Stimulated activated memory B cell treated with anti-CD40 and anti-IgM and Interleukin-4, amounts not matched to agents 10 μg/mL and 1 μg/mL and 100 μg/mL, for 72 hours (primary cell): Measurements from ENCODE around the gene PNPT1.
"Not testable (repeated sequence)": the region's sequence is repeated elsewhere in the genome, so short reads cannot be mapped to it uniquely, and the experiment has no call there.

Experiments
- ATAC-seq: fragments of 150-1000 bp; cut with Tn5 transposase; 2 replicates; pipeline ENCODE4 v1.10.0; 2021
- H3K27ac Mint-ChIP-seq: one replicate; pipeline ENCODE4 v1.8.0; 2022; ENCODE audit warnings: mild to moderate bottlenecking, mixed read lengths
- H3K27me3 Mint-ChIP-seq: one replicate; pipeline ENCODE4 v1.8.0; 2022; ENCODE audit warnings: mixed read lengths
- H3K36me3 Mint-ChIP-seq: one replicate; pipeline ENCODE4 v1.8.0; 2022; ENCODE audit warnings: mixed read lengths
- H3K4me1 Mint-ChIP-seq: one replicate; pipeline ENCODE4 v1.8.0; 2022; ENCODE audit warnings: mixed read lengths
- H3K4me3 Mint-ChIP-seq: one replicate; pipeline ENCODE4 v1.8.0; 2022; ENCODE audit warnings: mild to moderate bottlenecking, moderate library complexity, mixed read lengths
- H3K9me3 Mint-ChIP-seq: one replicate; pipeline ENCODE4 v1.8.0; 2022; ENCODE audit warnings: mixed read lengths

The PNPT1 gene

GRCh38 chr2:55693181-55694125 lies at the start of gene PNPT1:
TSS of gene PNPT1 (minus strand) at chr2:55693844. CDS start at chr2:55693823, 21 bp downstream.
- Mint-ChIP-seq H3K4me1 (peaks cover 31% of the 10 kb centered on the region), H3K27ac (peak within 1 kb of the TSS; percentile 84), H3K4me3 (peak within 1 kb of the TSS; percentile 92), H3K36me3 (peaks cover 9% of the 10 kb centered on the region), H3K9me3 (no peaks in the 10 kb centered on the region), H3K27me3 (peaks cover 4% of the 10 kb centered on the region)
- peak; percentile 100 for ATAC-seq

GRCh38 chr2:55742996-55743395 lies 49.4 kb upstream of the PNPT1 start:
- Mint-ChIP-seq H3K36me3 (no peaks in the 10 kb centered on the region), H3K9me3 (no peaks in the 10 kb centered on the region), H3K27ac (no peak overlapping the region), H3K4me1 (no peaks in the 10 kb centered on the region), H3K4me3 (no peak overlapping the region), H3K27me3 (peaks cover 30% of the 10 kb centered on the region)
- no peak for ATAC-seq

- not testable (repeated sequence) for ATAC-seq, H3K36me3 Mint-ChIP-seq, H3K4me1 Mint-ChIP-seq, H3K27me3 Mint-ChIP-seq, H3K9me3 Mint-ChIP-seq, H3K27ac Mint-ChIP-seq, H3K4me3 Mint-ChIP-seq
Observed at GRCh38 chr2:55736019-55736536, 42.4 kb upstream of the PNPT1 start.

DNA sequence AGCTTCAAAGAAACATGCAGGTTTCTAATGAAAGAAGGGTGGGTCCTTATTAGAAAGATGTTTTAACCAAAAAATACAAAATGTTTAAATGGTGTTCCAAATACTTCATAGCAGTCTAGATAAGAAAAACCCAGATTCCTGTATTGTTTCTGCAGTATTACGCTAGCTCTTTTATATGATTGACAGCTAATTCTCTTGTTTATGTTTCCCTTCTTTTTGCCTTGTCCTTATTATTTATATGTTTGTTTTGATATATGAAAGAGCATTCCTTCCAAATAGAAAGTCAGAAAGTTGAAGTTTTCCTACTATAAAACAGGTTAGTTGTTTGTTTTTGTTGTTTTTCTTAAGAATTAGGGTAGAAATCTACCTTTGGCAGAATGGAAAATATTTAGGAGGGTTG lies 41.1 kb upstream of the PNPT1 start:
- no peak overlapping the region for H3K4me3 Mint-ChIP-seq
- no peaks in the 10 kb centered on the region for H3K36me3 Mint-ChIP-seq
- no peaks in the 10 kb centered on the region for H3K9me3 Mint-ChIP-seq
- no peaks in the 10 kb centered on the region for H3K4me1 Mint-ChIP-seq
- H3K27ac Mint-ChIP-seq, result no peak overlapping the region
- H3K27me3 Mint-ChIP-seq, result no peaks in the 10 kb centered on the region
- ATAC-seq, result no peak

GRCh38 chr2:55733335-55733734 lies 39.7 kb upstream of the PNPT1 start:
- no peaks in the 10 kb centered on the region for H3K9me3 Mint-ChIP-seq
- no peak overlapping the region for H3K27ac Mint-ChIP-seq
- no peak for ATAC-seq
- H3K27me3 Mint-ChIP-seq, result no peaks in the 10 kb centered on the region
- H3K4me1 Mint-ChIP-seq, result no peaks in the 10 kb centered on the region
- no peaks in the 10 kb centered on the region for H3K36me3 Mint-ChIP-seq
- H3K4me3 Mint-ChIP-seq, result no peak overlapping the region

GRCh38 chr2:55732854-55733253 lies 39.2 kb upstream of the PNPT1 start:
- Mint-ChIP-seq H3K27ac (no peak overlapping the region), H3K27me3 (no peaks in the 10 kb centered on the region), H3K4me1 (no peaks in the 10 kb centered on the region), H3K4me3 (no peak overlapping the region), H3K36me3 (no peaks in the 10 kb centered on the region), H3K9me3 (no peaks in the 10 kb centered on the region)
- ATAC-seq, result no peak

DNA sequence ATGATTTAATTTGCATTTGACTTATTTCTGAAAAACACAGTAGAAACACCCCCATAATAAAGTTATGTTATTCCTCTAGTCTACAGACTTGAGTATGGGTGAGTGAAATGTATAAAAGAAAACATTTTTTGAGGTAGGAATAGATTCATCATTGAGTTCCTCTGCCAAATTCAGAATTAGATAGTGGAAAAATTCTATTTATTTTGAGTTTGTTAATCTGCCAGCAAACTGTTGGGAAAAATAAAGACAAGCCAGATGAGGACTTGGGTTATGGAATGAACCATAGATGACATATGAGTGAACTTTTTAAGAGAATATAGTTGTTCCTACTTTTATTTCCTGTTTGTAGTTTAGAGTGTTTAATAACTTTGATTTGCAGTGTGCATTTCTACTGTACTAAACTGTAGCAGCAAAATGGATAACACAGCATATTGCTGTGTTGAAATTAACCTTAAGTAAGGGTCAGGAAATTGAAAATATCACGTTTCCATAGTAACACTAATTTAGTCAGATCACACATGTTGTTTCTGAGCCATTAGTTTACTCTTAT lies 35.6 kb upstream of the PNPT1 start:
- Mint-ChIP-seq H3K36me3 (no peaks in the 10 kb centered on the region), H3K9me3 (no peaks in the 10 kb centered on the region), H3K27me3 (no peaks in the 10 kb centered on the region), H3K27ac (no peak overlapping the region), H3K4me1 (no peaks in the 10 kb centered on the region), H3K4me3 (no peak overlapping the region)
- no peak for ATAC-seq

- H3K27ac Mint-ChIP-seq, result no peak overlapping the region
- no peaks in the 10 kb centered on the region for H3K36me3 Mint-ChIP-seq
- peaks cover 6% of the 10 kb centered on the region for H3K27me3 Mint-ChIP-seq
- no peaks in the 10 kb centered on the region for H3K9me3 Mint-ChIP-seq
- H3K4me3 Mint-ChIP-seq, result no peak overlapping the region
- ATAC-seq, result no peak
- H3K4me1 Mint-ChIP-seq, result no peaks in the 10 kb centered on the region
Observed at GRCh38 chr2:55721596-55722215, 28.1 kb upstream of the PNPT1 start.

DNA sequence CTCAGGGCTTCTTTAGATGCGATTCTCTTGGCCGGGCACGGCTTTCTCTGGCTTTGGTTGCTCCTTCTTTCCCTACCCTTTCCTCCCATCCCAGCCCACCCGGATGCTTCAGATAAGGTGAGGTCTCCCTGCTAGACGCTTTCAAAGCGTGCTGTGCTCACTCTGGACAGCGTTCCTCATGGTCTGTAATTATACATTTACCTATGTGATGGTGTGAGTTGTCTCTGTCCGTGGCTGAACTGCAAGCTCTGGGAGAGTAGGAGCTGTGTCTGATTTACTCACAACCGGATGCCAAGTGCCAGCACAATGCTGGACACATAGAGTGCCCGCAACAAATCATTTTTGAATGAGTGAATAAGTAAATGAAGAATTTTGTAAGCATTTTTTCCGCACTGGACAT lies 26.8 kb upstream of the PNPT1 start:
- no peak for ATAC-seq
- H3K4me1 Mint-ChIP-seq, result no peaks in the 10 kb centered on the region
- no peak overlapping the region for H3K27ac Mint-ChIP-seq
- no peak overlapping the region for H3K4me3 Mint-ChIP-seq
- H3K27me3 Mint-ChIP-seq, result peaks cover 17% of the 10 kb centered on the region
- no peaks in the 10 kb centered on the region for H3K36me3 Mint-ChIP-seq
- H3K9me3 Mint-ChIP-seq, result no peaks in the 10 kb centered on the region

DNA sequence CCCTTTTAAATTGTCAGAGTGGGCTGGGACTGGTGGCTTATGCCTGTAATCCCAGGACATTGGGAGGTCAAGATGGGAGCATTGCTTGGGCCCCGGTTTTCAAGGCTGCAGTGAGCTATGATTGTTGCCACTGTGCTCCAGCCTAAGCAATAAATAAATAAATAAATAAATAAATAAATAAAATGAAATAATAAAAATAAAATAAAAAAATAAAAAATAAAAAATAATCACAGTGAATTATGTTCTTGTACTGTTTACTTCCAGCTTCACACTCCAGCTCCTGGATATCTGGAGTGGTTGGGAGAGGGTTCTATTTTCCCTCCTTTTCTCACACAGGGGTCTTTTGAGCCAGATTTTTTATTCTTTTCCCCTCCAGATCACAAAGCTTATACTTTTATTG lies 26.2 kb upstream of the PNPT1 start:
- ATAC-seq, result no peak
- H3K36me3 Mint-ChIP-seq, result no peaks in the 10 kb centered on the region
- no peaks in the 10 kb centered on the region for H3K9me3 Mint-ChIP-seq
- H3K27ac Mint-ChIP-seq, result no peak overlapping the region
- H3K27me3 Mint-ChIP-seq, result peaks cover 17% of the 10 kb centered on the region
- no peaks in the 10 kb centered on the region for H3K4me1 Mint-ChIP-seq
- H3K4me3 Mint-ChIP-seq, result no peak overlapping the region

- no peak for ATAC-seq
Observed at GRCh38 chr2:55718165-55719008, 24.7 kb upstream of the PNPT1 start.

GRCh38 chr2:55715626-55716025 lies 22.0 kb upstream of the PNPT1 start:
- no peak overlapping the region for H3K4me3 Mint-ChIP-seq
- ATAC-seq, result no peak
- no peaks in the 10 kb centered on the region for H3K36me3 Mint-ChIP-seq
- no peaks in the 10 kb centered on the region for H3K9me3 Mint-ChIP-seq
- peaks cover 6% of the 10 kb centered on the region for H3K4me1 Mint-ChIP-seq
- no peak overlapping the region for H3K27ac Mint-ChIP-seq
- H3K27me3 Mint-ChIP-seq, result peaks cover 26% of the 10 kb centered on the region

More at GRCh38 chr2:55718165-55719008, 24.7 kb upstream of the PNPT1 start:
- peaks cover 2% of the 10 kb centered on the region for H3K4me1 Mint-ChIP-seq
- no peak overlapping the region for H3K27ac Mint-ChIP-seq
- H3K4me3 Mint-ChIP-seq, result no peak overlapping the region
- peaks cover 17% of the 10 kb centered on the region for H3K27me3 Mint-ChIP-seq
- no peaks in the 10 kb centered on the region for H3K9me3 Mint-ChIP-seq
- no peaks in the 10 kb centered on the region for H3K36me3 Mint-ChIP-seq

DNA sequence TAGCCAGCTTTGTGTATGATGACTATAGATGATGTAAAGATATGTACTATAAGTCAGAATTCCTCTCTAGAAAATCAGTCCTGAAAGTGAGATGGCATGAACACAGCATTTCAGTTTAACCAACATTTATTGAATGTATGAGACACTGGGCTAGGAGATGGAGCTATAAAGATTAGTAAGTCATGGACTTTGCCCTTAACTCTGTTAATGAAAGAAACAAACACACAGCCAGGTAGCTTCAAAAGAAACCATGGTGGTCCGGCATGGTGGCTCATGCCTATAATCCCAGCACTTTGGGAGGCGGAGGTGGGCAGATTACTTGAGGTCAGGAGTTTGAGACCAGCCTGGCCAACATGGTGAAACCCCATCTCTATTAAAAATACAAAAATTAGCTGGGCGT lies 21.5 kb upstream of the PNPT1 start:
- H3K4me3 Mint-ChIP-seq, H3K27ac Mint-ChIP-seq, H3K9me3 Mint-ChIP-seq, H3K4me1 Mint-ChIP-seq, H3K36me3 Mint-ChIP-seq, ATAC-seq: not testable (repeated sequence)
- peaks cover 26% of the 10 kb centered on the region for H3K27me3 Mint-ChIP-seq

DNA sequence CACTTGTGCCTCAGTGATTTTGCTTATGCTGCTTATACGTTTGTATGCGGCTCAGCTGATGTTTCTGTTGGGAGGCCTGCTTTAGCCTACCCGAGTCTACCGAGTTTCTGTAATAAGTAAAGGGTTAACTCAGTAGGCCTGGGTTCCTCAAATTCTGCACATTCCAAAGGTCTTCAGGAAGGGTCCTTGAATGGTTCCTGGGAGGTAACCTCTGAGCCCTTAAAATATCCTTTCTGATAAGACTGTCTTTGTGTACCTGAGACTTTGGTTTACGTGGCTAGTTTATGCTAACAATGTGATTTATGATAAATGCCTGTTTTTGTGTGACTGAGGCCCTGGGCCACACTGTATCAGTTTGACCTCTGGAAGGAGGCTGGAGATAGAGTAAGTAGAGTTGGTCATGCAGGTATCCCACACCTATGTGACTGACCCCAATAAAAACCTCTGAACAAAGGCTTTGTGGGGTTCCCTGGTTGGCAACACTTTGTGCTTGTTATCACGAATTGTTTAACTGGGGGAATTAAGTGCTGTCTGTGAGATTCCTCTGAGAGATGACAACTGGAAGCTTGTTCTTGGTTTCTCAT lies 18.9 kb upstream of the PNPT1 start:
- peaks cover 6% of the 10 kb centered on the region for H3K4me1 Mint-ChIP-seq
- peaks cover 26% of the 10 kb centered on the region for H3K27me3 Mint-ChIP-seq
- no peak overlapping the region for H3K4me3 Mint-ChIP-seq
- no peaks in the 10 kb centered on the region for H3K9me3 Mint-ChIP-seq
- no peak for ATAC-seq
- H3K36me3 Mint-ChIP-seq, result no peaks in the 10 kb centered on the region
- H3K27ac Mint-ChIP-seq, result no peak overlapping the region
